ENCODE measurements around the gene R3HCC1L. TPM values are rescaled to one million over a fixed set of nuclear protein-coding genes. Genes with fewer than 3 reads are reported as not detected.

Gene R3HCC1L
- total and polyA plus RNA-seq, 9 of the 15 experiments (the other 6 are each of a cell fraction or from before 2014, with no cell fraction given) = 9.1 to 17.8 (median 12.6) TPM

GRCh38 chr10:98086837-98087708 lies 47.4 kb upstream of the R3HCC1L start (continued):
- TF ChIP-seq POLR2AphosphoS5 (IDR thresholded peaks at IDR 0.05; ENCODE audit: control insufficient read depth, insufficient read depth, low read depth, low read length) (no peak), ZKSCAN8 (CRISPR knock-in tag; IDR thresholded peaks at IDR 0.05) (no peak)

- ChIA-PET POLR2A (interaction anchor here (1.2 kb wide), 1 partner anchor 13 kb away, joined by 3 read pairs; no protein-coding TSS in a partner anchor), CTCF (ENCODE audit: low intra/inter-chr PET ratio) (no interaction called here)
- Histone ChIP-seq H3K9me3 (replicated peaks; ENCODE audit: control insufficient read depth, insufficient read depth, low read depth, low read length) (no peaks in the 10 kb centered on the region), H3K36me3 (ENCODE audit: control insufficient read depth, insufficient read depth, low read length) (no peaks in the 10 kb centered on the region), H4K20me1 (replicated peaks; ENCODE audit: control insufficient read depth, insufficient read depth, low read length) (no peaks in the 10 kb centered on the region), H3K27me3 (ENCODE audit: control insufficient read depth in 2 of 2, insufficient read depth in 2 of 2, low read length in 2 of 2) (peaks cover 2 to 4% of the 10 kb centered on the region in 2 experiments; a peak in 2 of 5 replicates), H2AFZ (ENCODE audit: low read depth, low read length) (no peak overlapping the region), H3K27ac (ENCODE audit: extremely low read depth, low read depth, low read length) (no peak overlapping the region), H3K9ac (ENCODE audit: insufficient read depth in 1 of 2, low read depth in 2 of 2, low read length in 2 of 2) (no peak overlapping the region), H3K9me1 (ENCODE audit: control insufficient read depth, insufficient read depth, low read length) (no peaks in the 10 kb centered on the region), H3K79me2 (ENCODE audit: control insufficient read depth, insufficient read depth, low read length) (no peaks in the 10 kb centered on the region), H3K4me2 (ENCODE audit: insufficient read depth, low read length) (no peak overlapping the region), H3K4me1 (replicated peaks in 1 of 2; ENCODE audit: control insufficient read depth in 2 of 2, insufficient read depth in 2 of 2, low read length in 2 of 2) (no peaks in the 10 kb centered on the region), H3K4me3 (no peak overlapping the region)
- no peak for DNase-seq (ENCODE audit: extremely low read depth in 1 of 4, low spot score in 3 of 4)
- 5% methylated on average over 5 of the region's 7 CpGs for WGBS (ENCODE audit: insufficient coverage, low coverage, missing lambda C conversion rate)
- no peak for TF ChIP-seq OTX1 (CRISPR knock-in tag; IDR thresholded peaks at IDR 0.05)
- FAIRE-seq = no peak
- BruUV-seq (replicated peaks) = no TSS peak
- in situ Hi-C loops (cut with MboI) = no loop called here
- ATAC-seq = no peak
- intact Hi-C loops (cut with micrococcal nuclease) = no loop called here
These were observed 46.1 kb upstream of the R3HCC1L start for GRCh38 chr10:98088186-98088971.
